Epithelial cell of esophagus (primary cell): ENCODE results near the gene NDRG3.

Experiments
- DNase-seq: peaks from one replicate; pipeline ENCODE4 v3.0.0; 2010; ENCODE audit warnings: low read depth
- H3K4me3 ChIP-seq: 2 replicates; pipeline ENCODE4 v1.5.1; 2011; ENCODE audit warnings: mild to moderate bottlenecking, low read length, control low read depth
- CTCF ChIP-seq: IDR thresholded peaks from 2 replicates; pipeline ENCODE4 v1.5.1; 2011; ENCODE audit warnings: low read depth, mild to moderate bottlenecking, low read length, control low read depth, inconsistent platforms; ENCODE audit not compliant: insufficient read depth; ENCODE audit errors: missing control alignments

The NDRG3 gene

GRCh38 chr20:36745927-36746659 is at the start of gene NDRG3:
TSS of gene NDRG3 (minus strand) at chr20:36746090. CDS start at chr20:36721735, 24,355 bp downstream.
- peak within 1 kb of the TSS; percentile 80 for H3K4me3 ChIP-seq
- DNase-seq, result peak; percentile 95
- TF ChIP-seq CTCF, result no peak

DNA sequence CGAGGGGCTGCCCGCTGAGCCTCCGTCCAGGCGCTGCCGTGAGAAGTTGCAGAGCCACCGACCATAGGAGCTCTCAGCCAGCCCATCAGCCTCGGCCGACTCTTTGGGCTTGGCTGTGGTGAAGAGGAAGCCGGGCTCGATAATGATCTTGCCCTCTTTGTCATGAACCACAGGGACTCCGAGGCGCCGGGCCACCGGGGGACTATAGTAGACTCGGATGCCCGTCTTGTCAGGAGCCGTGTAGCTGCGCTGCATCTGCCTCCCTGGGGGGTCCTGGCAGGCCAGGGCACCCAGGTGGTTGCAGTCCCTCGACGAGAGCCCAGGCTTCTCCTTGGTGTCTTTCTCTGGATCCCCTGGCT is 48.2 kb upstream of the NDRG3 start:
- no peak overlapping the region for H3K4me3 ChIP-seq
- no peak for DNase-seq
- no peak for TF ChIP-seq CTCF

GRCh38 chr20:36793294-36794115 is 47.6 kb upstream of the NDRG3 start:
- H3K4me3 ChIP-seq, result no peak overlapping the region
- no peak for TF ChIP-seq CTCF
- DNase-seq, result no peak

GRCh38 chr20:36792422-36792821 is 46.5 kb upstream of the NDRG3 start:
- H3K4me3 ChIP-seq, result no peak overlapping the region
- peak; percentile 57 for DNase-seq
- TF ChIP-seq CTCF, result peak; percentile 46

DNA sequence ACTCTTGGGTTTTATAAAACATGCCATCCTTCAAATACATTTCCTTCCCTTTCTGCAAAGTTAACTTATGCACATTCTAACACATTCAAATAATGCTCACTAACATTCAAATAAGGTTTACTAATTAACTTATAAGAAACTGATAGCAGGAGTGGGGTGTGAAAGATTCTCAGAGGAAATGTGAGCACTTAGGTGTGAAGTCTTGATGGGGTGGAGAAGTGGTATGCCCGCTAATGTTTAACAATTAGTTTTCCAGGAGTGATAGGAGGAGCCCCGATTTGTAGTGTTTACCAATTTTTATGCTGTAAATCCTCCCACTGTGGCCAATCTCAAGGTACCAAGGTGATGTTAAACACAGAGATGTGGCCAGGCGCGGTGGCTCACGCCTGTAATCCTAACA is 46.0 kb upstream of the NDRG3 start:
- TF ChIP-seq CTCF, result no peak
- no peak overlapping the region for H3K4me3 ChIP-seq
- DNase-seq, result no peak

DNA sequence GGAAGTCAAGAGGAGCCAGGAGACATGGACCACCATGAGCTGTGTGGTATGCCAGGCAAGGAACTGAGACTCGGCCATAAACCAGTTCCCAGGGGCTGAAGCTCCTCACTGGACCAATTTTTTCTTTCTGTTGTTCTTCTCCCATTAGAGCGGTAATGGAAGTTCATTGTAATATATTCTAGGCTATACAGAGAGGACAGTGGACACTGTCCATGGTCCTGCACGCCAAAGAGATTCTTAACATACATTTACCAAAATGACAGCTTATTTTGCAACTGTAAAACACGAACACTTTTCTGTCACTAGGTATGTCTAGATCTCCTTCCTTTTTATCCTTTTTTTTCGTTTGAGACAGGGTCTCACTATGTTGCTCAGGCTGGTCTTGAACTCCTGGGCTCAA is 40.8 kb upstream of the NDRG3 start:
- no peak for TF ChIP-seq CTCF
- no peak for DNase-seq
- H3K4me3 ChIP-seq, result no peak overlapping the region
